OCI-LY7 (cell line): ENCODE results near the gene STAG1. TPM values are rescaled to one million over a fixed set of nuclear protein-coding genes. Genes with fewer than 3 reads are reported as not detected.

Source experiments
- BruUV-seq: library from RNA; stranded (reverse); fragments of 400-500 nt; replicated peaks from 2 replicates; lab custom pipeline; 2021; lab: Mats Ljungman, UMichigan
- CTCF ChIA-PET: fragments of 300-600 bp; sonication (Branson Sonifier 250); formaldehyde crosslinking; loops from one replicate; lab custom pipeline; 2022; ENCODE audit warnings: antibody characterized with exemption; ENCODE audit not compliant: unreplicated experiment; lab: Charles Lee
- POLR2A ChIA-PET: fragments of 300-600 bp; sonication (Branson Sonifier 250); formaldehyde crosslinking; loops from one replicate; lab custom pipeline; 2022; ENCODE audit warnings: antibody characterized with exemption; lab: Charles Lee
- DNase-seq: peaks from one replicate; pipeline ENCODE4 v3.0.0-alpha.2; 2015; ENCODE audit warnings: low spot score
- H2AFZ ChIP-seq: fragments of 200-600 bp; sonication (generic), shearing (Covaris generic); 2 replicates; pipeline ENCODE4 v1.6.1; 2014; ENCODE audit warnings: mild to moderate bottlenecking, antibody characterized with exemption, low read length, moderate library complexity
- H3K27ac ChIP-seq: fragments of 200-600 bp; sonication (generic); 2 replicates; pipeline ENCODE4 v1.5.1; 2014; ENCODE audit warnings: mixed run types, low read depth, mild to moderate bottlenecking, moderate library complexity, low read length, inconsistent platforms; ENCODE audit not compliant: poor library complexity, severe bottlenecking
- H3K36me3 ChIP-seq: fragments of 200-600 bp; sonication (generic); 2 replicates; pipeline ENCODE4 v1.6.1; 2014; ENCODE audit warnings: mild to moderate bottlenecking, antibody characterized with exemption, low read length, moderate library complexity, mixed read lengths; ENCODE audit not compliant: insufficient read depth
- H3K4me1 ChIP-seq: fragments of 200-600 bp; sonication (generic); 2 replicates; pipeline ENCODE4 v1.5.1; 2014; ENCODE audit warnings: mild to moderate bottlenecking, low read length; ENCODE audit not compliant: insufficient read depth, poor library complexity, severe bottlenecking
- H3K4me2 ChIP-seq: fragments of 200-600 bp; sonication (generic); 2 replicates; pipeline ENCODE4 v1.6.1; 2014; ENCODE audit warnings: mild to moderate bottlenecking, low read length
- H3K4me3 ChIP-seq: fragments of 200-600 bp; sonication (generic); 2 replicates; pipeline ENCODE4 v1.5.1; 2014; ENCODE audit warnings: mild to moderate bottlenecking, low read depth, low read length; ENCODE audit not compliant: poor library complexity, severe bottlenecking
- H3K79me2 ChIP-seq: fragments of 200-600 bp; sonication (generic); 2 replicates; pipeline ENCODE4 v1.6.1; 2016; ENCODE audit warnings: low read depth, mild to moderate bottlenecking, low read length, moderate library complexity, mixed read lengths; ENCODE audit not compliant: insufficient read depth
- H3K9me2 ChIP-seq: fragments of 200-600 bp; sonication (generic); 2 replicates; pipeline ENCODE4 v1.6.1; 2016; ENCODE audit warnings: mild to moderate bottlenecking, low read length, mixed read lengths; ENCODE audit not compliant: insufficient read depth
- H3K9me3 ChIP-seq: fragments of 200-600 bp; sonication (generic); 2 replicates; pipeline ENCODE4 v1.6.1; 2014; ENCODE audit warnings: mild to moderate bottlenecking, mixed run types, low read length, mixed read lengths
- H4K20me1 ChIP-seq: fragments of 200-600 bp; sonication (generic); 2 replicates; pipeline ENCODE4 v1.6.1; 2014; ENCODE audit warnings: mild to moderate bottlenecking, antibody characterized with exemption, low read length, moderate library complexity, mixed read lengths; ENCODE audit not compliant: insufficient read depth
- EZH2phosphoT487 ChIP-seq: fragments of 200-600 bp; sonication (generic); IDR thresholded peaks from 2 replicates; pipeline ENCODE4 v1.6.1; 2018; ENCODE audit warnings: low read depth, borderline replicate concordance, mild to moderate bottlenecking, mixed run types, antibody characterized with exemption, low read length, moderate library complexity, mixed read lengths
- intact Hi-C: fragments of 100-400 bp; cut with micrococcal nuclease; formaldehyde crosslinking; loops from one replicate; pipeline ENCODE4 v1.10.0; 2022; ENCODE audit not compliant: unreplicated experiment
- total RNA-seq, 2 experiments: library from RNA; depleted of rRNA in 1 of 2; stranded (reverse); fragments of >200 nt in 1 of 2; shearing (Covaris generic) in 1 of 2; gene quantifications; 2 replicates each; pipeline ENCODE4 v1.2.3, GENCODE V29; 2014 to 2022
- TF ChIP-seq, protein P1 (sequence below): fragments of 200-600 bp; sonication (generic); conservative IDR thresholded peaks from 2 replicates; pipeline ENCODE4 v1.5.1; 2014; ENCODE audit warnings: mild to moderate bottlenecking, antibody characterized with exemption, low read length, moderate library complexity, mixed read lengths

STAG1 gene
- total RNA-seq, 2 experiments from 2014 or later: 30.7 to 46.6 TPM

DNA sequence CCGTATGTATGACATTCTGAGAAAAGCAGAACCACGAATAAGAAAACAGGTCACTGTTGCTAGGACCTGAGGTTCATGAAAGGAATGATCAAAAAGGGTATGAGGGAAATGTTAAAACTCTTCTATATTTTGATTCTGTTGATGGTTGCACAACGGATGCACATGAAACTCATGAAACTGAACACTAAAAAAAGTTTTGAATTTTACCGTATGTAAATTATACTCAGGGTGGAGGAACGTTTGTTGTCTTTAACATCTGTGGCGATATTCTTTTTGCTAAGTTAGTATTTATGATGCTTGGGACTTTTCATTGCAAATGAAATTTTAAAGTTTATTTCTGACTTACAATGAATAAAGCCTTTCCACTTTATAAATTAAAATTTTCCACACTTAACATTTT, 55.4 kb downstream of the STAG1 start:
- ChIA-PET POLR2A (no interaction called here), CTCF (no interaction called here)
- Histone ChIP-seq H3K9me3 (peaks cover 45% of the 10 kb centered on the region), H3K9me2 (no peaks in the 10 kb centered on the region), H3K79me2 (peaks cover 92% of the 10 kb centered on the region), H3K4me1 (no peaks in the 10 kb centered on the region), H2AFZ (no peak overlapping the region), H3K4me2 (no peak overlapping the region), H3K36me3 (peaks cover 46% of the 10 kb centered on the region), H3K27ac (no peak overlapping the region), H3K4me3 (no peak overlapping the region), H4K20me1 (no peaks in the 10 kb centered on the region)
- no peak for DNase-seq
- no TSS peak for BruUV-seq
- intact Hi-C loops: no loop called here
- TF ChIP-seq, protein P1, sequence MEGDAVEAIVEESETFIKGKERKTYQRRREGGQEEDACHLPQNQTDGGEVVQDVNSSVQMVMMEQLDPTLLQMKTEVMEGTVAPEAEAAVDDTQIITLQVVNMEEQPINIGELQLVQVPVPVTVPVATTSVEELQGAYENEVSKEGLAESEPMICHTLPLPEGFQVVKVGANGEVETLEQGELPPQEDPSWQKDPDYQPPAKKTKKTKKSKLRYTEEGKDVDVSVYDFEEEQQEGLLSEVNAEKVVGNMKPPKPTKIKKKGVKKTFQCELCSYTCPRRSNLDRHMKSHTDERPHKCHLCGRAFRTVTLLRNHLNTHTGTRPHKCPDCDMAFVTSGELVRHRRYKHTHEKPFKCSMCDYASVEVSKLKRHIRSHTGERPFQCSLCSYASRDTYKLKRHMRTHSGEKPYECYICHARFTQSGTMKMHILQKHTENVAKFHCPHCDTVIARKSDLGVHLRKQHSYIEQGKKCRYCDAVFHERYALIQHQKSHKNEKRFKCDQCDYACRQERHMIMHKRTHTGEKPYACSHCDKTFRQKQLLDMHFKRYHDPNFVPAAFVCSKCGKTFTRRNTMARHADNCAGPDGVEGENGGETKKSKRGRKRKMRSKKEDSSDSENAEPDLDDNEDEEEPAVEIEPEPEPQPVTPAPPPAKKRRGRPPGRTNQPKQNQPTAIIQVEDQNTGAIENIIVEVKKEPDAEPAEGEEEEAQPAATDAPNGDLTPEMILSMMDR: no peak
- no peak for TF ChIP-seq EZH2phosphoT487

DNA sequence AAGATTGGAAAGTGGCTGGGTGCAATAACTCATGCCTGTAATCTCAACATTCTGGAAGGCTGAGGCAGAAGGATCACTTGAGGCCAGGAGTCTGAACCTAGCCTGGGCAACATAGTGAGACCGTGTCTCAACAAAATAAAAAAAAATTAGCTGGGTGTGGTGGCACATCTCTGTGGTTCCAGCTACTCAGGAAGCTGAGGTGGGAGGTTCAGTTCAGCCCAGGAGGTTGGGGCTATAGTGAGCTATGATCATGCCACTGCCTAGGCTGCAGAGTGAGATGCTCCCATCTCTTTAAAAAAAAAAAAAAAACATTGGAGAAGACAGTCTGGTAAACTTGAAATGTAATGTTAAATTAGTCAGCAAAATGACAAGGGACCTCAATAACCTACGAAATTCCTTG, 57.9 kb downstream of the STAG1 start:
- TF ChIP-seq, protein P1: no peak
- TF ChIP-seq EZH2phosphoT487: no peak
- ChIA-PET CTCF (no interaction called here), POLR2A (interaction anchor here (0.6 to 1.4 kb wide), 3 partner anchors 8 to 54 kb away, joined by 3 to 5 read pairs (median 5); no protein-coding TSS in a partner anchor)
- H3K36me3 ChIP-seq: peaks cover 46% of the 10 kb centered on the region
- H3K27ac ChIP-seq: no peak overlapping the region
- no peak for DNase-seq
- H2AFZ ChIP-seq: no peak overlapping the region
- H3K4me2 ChIP-seq: no peak overlapping the region
- no peaks in the 10 kb centered on the region for H3K4me1 ChIP-seq
- H3K79me2 ChIP-seq: peaks cover 84% of the 10 kb centered on the region
- H3K4me3 ChIP-seq: no peak overlapping the region
- peaks cover 45% of the 10 kb centered on the region for H3K9me3 ChIP-seq
- H3K9me2 ChIP-seq: no peaks in the 10 kb centered on the region
- H4K20me1 ChIP-seq: no peaks in the 10 kb centered on the region
- no TSS peak for BruUV-seq
- intact Hi-C loops: no loop called here

DNA sequence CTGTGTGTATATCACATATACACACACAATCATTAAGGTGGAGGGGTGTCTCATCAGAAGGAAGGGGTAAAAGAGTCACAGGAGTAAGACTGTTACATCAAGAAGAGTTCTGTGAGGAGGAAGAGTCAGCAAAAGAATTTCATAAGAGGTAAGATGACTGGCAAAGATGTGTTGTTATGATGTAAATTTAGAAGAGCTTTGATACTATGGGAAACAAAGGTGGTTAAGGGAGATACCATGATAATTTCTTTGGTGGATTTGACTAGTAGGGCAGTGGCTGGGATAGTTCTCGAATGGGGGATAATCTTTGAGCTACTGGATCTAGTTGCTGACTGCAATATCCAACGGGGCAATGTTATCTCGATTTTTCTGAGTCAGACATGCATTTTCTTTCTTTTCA, 61.6 kb downstream of the STAG1 start:
- Histone ChIP-seq H3K4me2 (no peak overlapping the region), H3K9me2 (no peaks in the 10 kb centered on the region), H2AFZ (no peak overlapping the region), H3K4me3 (no peak overlapping the region), H3K79me2 (peaks cover 81% of the 10 kb centered on the region), H3K36me3 (peaks cover 24% of the 10 kb centered on the region), H3K4me1 (no peaks in the 10 kb centered on the region), H3K9me3 (peaks cover 26% of the 10 kb centered on the region), H4K20me1 (no peaks in the 10 kb centered on the region), H3K27ac (no peak overlapping the region)
- no peak for TF ChIP-seq EZH2phosphoT487
- TF ChIP-seq, protein P1: no peak
- no peak for DNase-seq
- BruUV-seq: no TSS peak
- intact Hi-C loops: no loop called here
- ChIA-PET POLR2A (interaction anchor here (0.7 kb wide), 1 partner anchor 53 kb away, joined by 3 read pairs; no protein-coding TSS in a partner anchor), CTCF (no interaction called here)
